A673 (cell line): ENCODE results near the gene ZBTB14. TPM values are rescaled to one million over a fixed set of nuclear protein-coding genes. Genes with fewer than 3 reads are reported as not detected.

Experiments
- BruUV-seq: library from RNA; stranded (reverse); fragments of 400-500 nt; replicated peaks from 2 replicates; lab custom pipeline; 2021; lab: Mats Ljungman, UMichigan
- CTCF ChIA-PET: fragments of 300-600 bp; sonication (Branson Sonifier 250); formaldehyde crosslinking; loops from one replicate; lab custom pipeline; 2022; ENCODE audit warnings: antibody characterized with exemption; lab: Charles Lee
- POLR2A ChIA-PET: fragments of 300-600 bp; sonication (Branson Sonifier 250); formaldehyde crosslinking; loops from one replicate; lab custom pipeline; 2022; ENCODE audit warnings: antibody characterized with exemption; ENCODE audit not compliant: low non-redundant PET; lab: Charles Lee
- DNase-seq: peaks from one replicate; pipeline ENCODE4 v3.0.0-alpha.2; 2015; ENCODE audit warnings: low spot score
- H3K27ac ChIP-seq: fragments of 200-600 bp; sonication (generic); 2 replicates; pipeline ENCODE4 v1.5.1; 2016; ENCODE audit warnings: mixed run types, low read depth, mild to moderate bottlenecking, mixed read lengths, antibody characterized with exemption, low read length; ENCODE audit not compliant: poor library complexity, severe bottlenecking
- H3K27me3 ChIP-seq: fragments of 200-600 bp; sonication (generic); replicated peaks from 2 replicates; pipeline ENCODE4 v1.6.1; 2017; ENCODE audit warnings: mixed run types, low read depth, mild to moderate bottlenecking, mixed read lengths, antibody characterized with exemption, low read length; ENCODE audit not compliant: insufficient read depth, poor library complexity
- H3K36me3 ChIP-seq: fragments of 200-600 bp; sonication (generic); 2 replicates; pipeline ENCODE4 v1.6.1; 2016; ENCODE audit warnings: mixed run types, mild to moderate bottlenecking, mixed read lengths, antibody characterized with exemption, low read length; ENCODE audit not compliant: insufficient read depth, poor library complexity, severe bottlenecking
- H3K4me1 ChIP-seq: fragments of 200-600 bp; sonication (generic); 2 replicates; pipeline ENCODE4 v1.6.1; 2017; ENCODE audit warnings: mixed run types, mild to moderate bottlenecking, mixed read lengths, antibody characterized with exemption, low read length; ENCODE audit not compliant: insufficient read depth, poor library complexity, severe bottlenecking
- H3K4me3 ChIP-seq: fragments of 200-600 bp; sonication (generic); 2 replicates; pipeline ENCODE4 v1.5.1; 2016; ENCODE audit warnings: low read depth, mixed run types, mild to moderate bottlenecking, mixed read lengths, low read length; ENCODE audit not compliant: poor library complexity, severe bottlenecking
- H3K9me3 ChIP-seq: fragments of 200-600 bp; sonication (generic); 2 replicates; pipeline ENCODE4 v1.6.1; 2016; ENCODE audit warnings: mixed run types, low read depth, mild to moderate bottlenecking, mixed read lengths, antibody characterized with exemption, low read length; ENCODE audit not compliant: poor library complexity, severe bottlenecking
- EZH2 ChIP-seq: fragments of 200-600 bp; sonication (generic); IDR thresholded peaks from 2 replicates; pipeline ENCODE4 v1.6.1; 2017; ENCODE audit warnings: borderline replicate concordance, low read depth, mild to moderate bottlenecking, mixed read lengths, antibody characterized with exemption, low read length; ENCODE audit not compliant: poor library complexity, severe bottlenecking
- intact Hi-C: fragments of 100-400 bp; cut with micrococcal nuclease; formaldehyde crosslinking; loops from one replicate; pipeline ENCODE4 v1.10.0; 2022; ENCODE audit not compliant: unreplicated experiment
- total RNA-seq: library from RNA; stranded (reverse); gene quantifications from 2 replicates; pipeline ENCODE4 v1.2.3, GENCODE V29; 2021
- TF ChIP-seq, protein P1 (sequence below): fragments of 300-800, 200-600 bp; sonication (generic); conservative IDR thresholded peaks from 2 replicates; pipeline ENCODE4 v1.5.1; 2017; ENCODE audit warnings: low read depth, mild to moderate bottlenecking, antibody characterized with exemption, low read length, moderate library complexity, mixed read lengths

The ZBTB14 gene
- total RNA-seq, 1 experiment from 2014 or later, result 14.8 TPM

DNA sequence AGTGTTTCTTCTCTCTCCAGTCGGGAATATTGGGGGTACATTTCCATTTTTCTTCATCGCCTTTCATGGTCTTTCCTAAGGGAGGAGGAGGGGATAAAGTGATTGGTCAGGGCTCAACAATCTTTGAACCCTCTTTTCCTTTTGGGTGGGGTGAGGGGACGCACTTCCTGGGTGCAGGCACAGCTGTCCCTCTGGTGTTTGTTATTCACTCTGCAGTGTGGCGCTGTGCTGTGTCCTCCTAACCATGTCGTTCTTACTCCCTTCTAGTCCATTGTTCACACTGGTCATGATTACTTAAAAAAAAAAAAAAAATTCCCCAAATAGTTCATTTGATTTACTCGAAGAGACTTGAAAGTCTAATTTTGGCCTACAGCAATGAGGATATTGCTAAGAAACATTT lies 44.4 kb downstream of the ZBTB14 start:
- no peak overlapping the region for H3K27ac ChIP-seq
- H3K4me1 ChIP-seq, result no peaks in the 10 kb centered on the region
- BruUV-seq, result no TSS peak
- ChIA-PET POLR2A (no interaction called here), CTCF (no interaction called here)
- no peak for DNase-seq
- intact Hi-C loops, result no loop called here
- H3K4me3 ChIP-seq, result no peak overlapping the region
- H3K9me3 ChIP-seq, result no peaks in the 10 kb centered on the region
- no peaks in the 10 kb centered on the region for H3K36me3 ChIP-seq
- TF ChIP-seq EZH2, result no peak
- TF ChIP-seq, protein P1, sequence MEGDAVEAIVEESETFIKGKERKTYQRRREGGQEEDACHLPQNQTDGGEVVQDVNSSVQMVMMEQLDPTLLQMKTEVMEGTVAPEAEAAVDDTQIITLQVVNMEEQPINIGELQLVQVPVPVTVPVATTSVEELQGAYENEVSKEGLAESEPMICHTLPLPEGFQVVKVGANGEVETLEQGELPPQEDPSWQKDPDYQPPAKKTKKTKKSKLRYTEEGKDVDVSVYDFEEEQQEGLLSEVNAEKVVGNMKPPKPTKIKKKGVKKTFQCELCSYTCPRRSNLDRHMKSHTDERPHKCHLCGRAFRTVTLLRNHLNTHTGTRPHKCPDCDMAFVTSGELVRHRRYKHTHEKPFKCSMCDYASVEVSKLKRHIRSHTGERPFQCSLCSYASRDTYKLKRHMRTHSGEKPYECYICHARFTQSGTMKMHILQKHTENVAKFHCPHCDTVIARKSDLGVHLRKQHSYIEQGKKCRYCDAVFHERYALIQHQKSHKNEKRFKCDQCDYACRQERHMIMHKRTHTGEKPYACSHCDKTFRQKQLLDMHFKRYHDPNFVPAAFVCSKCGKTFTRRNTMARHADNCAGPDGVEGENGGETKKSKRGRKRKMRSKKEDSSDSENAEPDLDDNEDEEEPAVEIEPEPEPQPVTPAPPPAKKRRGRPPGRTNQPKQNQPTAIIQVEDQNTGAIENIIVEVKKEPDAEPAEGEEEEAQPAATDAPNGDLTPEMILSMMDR, result no peak
- peaks cover 21% of the 10 kb centered on the region for H3K27me3 ChIP-seq

DNA sequence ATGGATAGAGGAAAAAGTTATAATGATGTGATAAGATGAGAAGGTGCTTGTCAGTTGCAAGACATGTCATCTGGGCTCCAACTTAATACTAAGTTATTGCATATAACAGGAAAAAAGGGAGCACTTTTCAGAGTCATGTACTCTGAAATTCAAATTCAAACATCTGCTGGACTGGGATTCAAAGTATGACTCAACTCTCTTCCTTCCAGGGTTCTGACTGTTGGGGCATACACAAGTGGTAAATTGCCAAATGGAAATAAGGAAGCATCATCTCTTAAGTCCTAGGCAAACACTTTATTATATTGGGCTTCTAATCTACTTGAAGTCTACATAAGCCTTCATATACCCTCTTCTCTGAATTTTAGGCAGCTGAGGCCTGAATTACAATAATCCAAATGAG lies 44.9 kb downstream of the ZBTB14 start:
- DNase-seq, result no peak
- ChIA-PET CTCF (no interaction called here), POLR2A (no interaction called here)
- Histone ChIP-seq H3K27me3 (peaks cover 21% of the 10 kb centered on the region), H3K9me3 (no peaks in the 10 kb centered on the region), H3K36me3 (no peaks in the 10 kb centered on the region), H3K4me3 (no peak overlapping the region), H3K27ac (no peak overlapping the region), H3K4me1 (no peaks in the 10 kb centered on the region)
- TF ChIP-seq EZH2, result no peak
- no TSS peak for BruUV-seq
- intact Hi-C loops, result no loop called here

DNA sequence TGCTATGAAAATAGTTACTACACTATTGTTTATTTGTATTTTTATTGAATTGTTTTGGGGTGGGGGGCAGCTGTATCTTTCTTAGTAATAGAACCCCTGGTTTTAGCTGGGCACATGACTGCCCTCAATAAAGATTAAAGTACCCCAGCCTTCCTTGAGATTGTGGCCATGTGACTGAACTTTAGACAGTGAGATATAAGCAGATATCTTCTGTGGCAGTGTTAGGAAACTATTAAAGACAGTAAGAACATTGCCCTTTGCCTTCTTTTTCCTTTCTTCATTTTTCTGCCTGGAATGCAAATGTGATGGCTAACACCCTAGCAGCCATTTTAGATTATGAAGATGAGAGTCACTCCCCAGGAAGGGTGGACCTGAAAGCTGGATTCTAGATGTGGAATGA lies 50.6 kb downstream of the ZBTB14 start:
- ChIA-PET CTCF (no interaction called here), POLR2A (no interaction called here)
- intact Hi-C loops, result no loop called here
- Histone ChIP-seq H3K4me1 (no peaks in the 10 kb centered on the region), H3K4me3 (no peak overlapping the region), H3K27ac (no peak overlapping the region), H3K9me3 (no peaks in the 10 kb centered on the region), H3K36me3 (peaks cover 7% of the 10 kb centered on the region), H3K27me3 (no peaks in the 10 kb centered on the region)
- DNase-seq, result no peak
- no TSS peak for BruUV-seq
- TF ChIP-seq, protein P1, result no peak
- no peak for TF ChIP-seq EZH2

DNA sequence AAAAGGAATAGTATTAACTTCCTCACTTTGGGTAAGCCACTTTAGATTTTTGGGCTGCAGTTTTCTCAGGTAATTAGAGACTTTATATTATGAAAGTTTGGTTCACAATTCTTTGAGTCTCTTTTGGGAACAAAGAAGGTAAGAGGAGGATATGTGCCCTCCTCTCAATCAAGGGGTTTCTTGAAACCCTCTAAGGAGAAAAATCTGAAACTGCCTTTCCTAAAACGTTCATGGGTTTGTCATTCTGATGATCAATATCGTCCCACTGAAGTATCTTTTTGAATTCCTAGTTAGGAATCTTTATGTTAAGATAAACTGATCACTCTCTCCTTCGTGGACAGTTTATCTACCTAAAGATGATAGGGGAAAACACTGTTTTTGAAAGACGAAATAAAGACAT lies 56.1 kb downstream of the ZBTB14 start:
- Histone ChIP-seq H3K4me1 (peaks cover 13% of the 10 kb centered on the region), H3K27ac (no peak overlapping the region), H3K9me3 (no peaks in the 10 kb centered on the region), H3K36me3 (peaks cover 7% of the 10 kb centered on the region), H3K4me3 (peak overlapping the region; percentile 70), H3K27me3 (peaks cover 3% of the 10 kb centered on the region)
- TF ChIP-seq, protein P1, result no peak
- TF ChIP-seq EZH2, result no peak
- no peak for DNase-seq
- no TSS peak for BruUV-seq
- POLR2A ChIA-PET, result interaction anchor here (0.6 kb wide), 1 partner anchor 199 kb away, joined by 6 read pairs; no protein-coding TSS in a partner anchor
- CTCF ChIA-PET, result no interaction called here
- intact Hi-C loops, result loop anchor here (5.0 kb wide), 1 partner anchor 58 kb away; the partner anchor contains the start of gene ZBTB14
